ENCODE data around the gene ACTR3C.
A peak's percentile ranks its signal among the peaks of the same experiment; 100 is the strongest.
"Not testable (repeated sequence)": the region's sequence is repeated elsewhere in the genome, so short reads cannot be mapped to it uniquely, and the experiment has no call there.

The ACTR3C gene

DNA sequence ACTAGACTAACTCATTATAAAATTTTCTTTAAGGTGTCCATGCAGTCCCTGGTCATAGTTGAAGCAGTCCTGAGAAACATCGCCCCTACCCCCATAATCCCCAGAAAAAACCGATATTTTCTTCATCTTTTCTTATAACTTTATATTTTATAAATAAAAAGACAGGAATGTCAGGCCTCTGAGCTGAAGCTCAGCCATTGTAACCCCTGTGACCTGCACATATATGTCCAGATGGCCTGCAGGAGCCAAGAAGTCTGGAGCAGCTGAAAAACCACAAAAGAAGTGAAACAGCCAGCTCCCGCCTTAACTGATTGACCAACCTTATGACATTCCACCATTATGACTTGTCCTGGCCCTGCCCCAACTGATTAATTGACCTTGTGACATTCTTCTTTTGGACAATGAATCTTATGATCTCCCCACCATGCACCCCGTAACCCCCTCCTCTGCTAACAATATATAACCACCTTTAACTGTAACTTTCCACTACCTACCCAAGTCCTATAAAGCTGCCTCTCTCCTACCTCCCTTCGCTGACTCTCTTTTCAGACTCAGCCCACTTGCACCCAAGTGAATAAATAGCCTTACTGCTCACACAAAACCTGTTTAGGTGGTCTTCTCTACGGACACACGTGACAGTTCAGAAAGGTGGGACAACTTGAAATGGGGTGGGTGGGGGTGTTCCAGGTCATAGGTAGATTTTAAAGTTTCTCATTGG is 10.5 kb downstream of the ACTR3C start:
- DNase-seq: not testable (repeated sequence)

DNA sequence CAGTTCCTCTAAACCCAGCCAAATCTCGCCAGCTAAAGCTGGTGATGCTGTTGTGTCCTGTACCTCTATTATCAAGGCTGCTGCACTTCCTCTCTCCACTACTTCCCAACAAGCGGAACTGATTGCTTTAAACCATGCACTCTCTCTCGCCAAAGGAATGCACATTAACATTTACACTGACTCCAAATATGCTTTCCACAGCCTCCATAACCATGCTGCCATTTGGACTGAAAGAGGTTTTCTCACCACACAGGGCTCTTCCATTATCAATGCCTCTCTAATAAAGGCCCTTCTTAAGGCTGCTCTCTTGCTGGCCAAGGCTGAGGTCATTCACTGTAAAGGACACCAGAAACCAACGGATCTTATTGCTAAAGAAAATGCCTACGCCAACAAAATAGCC is 11.6 kb downstream of the ACTR3C start:
- no peak for DNase-seq

DNA sequence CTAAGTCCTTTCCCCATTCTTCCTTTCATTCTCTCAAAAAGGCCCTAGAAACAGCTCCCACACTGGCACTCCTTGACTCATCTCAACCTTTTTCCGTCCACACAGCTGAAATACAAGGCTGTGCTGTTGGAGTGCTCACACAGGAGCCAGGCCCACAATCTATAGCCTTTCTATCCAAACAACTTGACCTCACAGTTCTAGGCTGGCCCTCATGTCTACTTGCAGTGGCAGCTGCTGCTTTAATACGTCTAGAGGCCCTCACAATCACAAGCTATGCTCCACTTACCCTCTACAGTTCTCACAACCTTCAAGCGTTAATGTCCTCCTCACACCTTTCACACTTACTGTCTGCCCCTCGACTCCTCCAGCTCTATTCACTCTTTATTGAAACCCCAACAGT is 12.2 kb downstream of the ACTR3C start:
- no peak for DNase-seq

DNA sequence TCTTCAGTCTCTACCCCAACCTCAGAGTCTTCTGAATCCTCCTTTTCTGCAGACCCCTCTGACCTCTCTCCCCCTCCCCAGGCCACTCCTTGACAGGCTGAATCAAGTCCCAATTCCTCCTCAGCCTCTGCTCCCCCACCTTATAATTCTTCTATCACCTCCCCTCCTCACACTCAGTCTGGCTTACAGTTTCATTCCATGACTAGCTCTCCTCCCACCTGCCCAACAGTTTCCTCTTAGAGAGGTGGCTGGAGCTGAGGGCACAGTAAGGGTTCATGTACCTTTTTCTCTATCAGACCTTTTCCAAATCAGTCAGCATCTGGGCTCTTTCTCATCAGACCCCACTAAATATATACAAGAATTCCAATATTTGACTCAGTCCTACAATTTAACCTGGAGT is 14.8 kb downstream of the ACTR3C start:
- no peak for DNase-seq

DNA sequence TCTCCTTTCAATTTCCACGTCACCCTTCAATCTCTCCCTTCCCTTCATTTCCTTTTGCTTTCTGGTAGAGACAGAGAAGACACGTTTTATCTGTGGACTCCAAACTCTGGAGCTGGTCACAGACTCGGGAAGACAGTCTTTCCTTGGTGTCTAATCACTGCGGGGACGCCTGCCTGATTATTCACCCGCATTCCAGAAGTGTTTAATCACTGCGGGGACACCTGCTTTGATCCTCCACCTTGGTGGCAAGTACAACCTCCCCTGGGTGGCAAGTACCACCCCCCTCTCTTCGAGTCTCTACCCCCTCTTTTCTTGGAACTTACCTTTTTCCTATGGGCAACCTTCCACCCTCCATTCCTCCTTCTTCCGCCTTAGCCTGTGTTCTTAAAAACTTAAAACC is 15.4 kb downstream of the ACTR3C start:
- no peak for DNase-seq

DNA sequence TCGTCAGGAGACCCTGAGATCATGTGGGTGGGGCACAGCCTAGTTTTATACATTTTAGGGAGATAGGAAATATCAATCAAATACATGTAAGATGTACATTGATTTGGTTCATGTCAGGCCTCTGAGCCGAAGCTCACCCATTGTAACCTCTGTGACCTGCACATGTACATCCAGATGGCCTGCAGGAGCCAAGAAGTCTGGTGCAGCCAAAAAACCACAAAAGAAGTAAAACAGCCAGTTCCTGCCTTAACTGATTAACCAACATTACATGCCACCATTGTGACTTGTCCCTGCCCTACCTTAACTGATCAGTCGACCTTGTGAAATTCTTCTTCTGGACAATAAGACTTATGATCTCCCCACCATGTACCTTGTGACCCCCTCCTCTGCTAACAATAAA is 16.2 kb downstream of the ACTR3C start:
- DNase-seq: no peak

DNA sequence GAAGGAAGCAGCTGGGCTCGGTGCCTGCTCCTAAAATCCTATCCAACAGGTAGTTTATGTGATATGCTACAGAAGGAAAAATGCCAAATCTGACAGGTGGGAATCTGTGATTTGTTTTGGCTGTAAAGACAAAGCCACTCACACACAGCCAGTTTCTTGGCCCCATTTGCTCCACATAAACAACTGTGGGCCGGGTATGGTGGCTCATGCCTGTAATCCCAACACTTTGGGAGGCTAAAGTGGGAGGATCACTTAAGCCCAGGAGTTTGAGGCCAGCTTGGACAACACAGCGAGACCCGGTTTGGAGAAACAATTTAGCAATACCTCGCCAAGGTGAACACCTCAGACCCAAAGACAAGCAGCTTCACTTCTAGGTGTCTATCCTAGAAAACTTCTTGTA is 17.0 kb downstream of the ACTR3C start:
- DNase-seq: not testable (repeated sequence)

DNA sequence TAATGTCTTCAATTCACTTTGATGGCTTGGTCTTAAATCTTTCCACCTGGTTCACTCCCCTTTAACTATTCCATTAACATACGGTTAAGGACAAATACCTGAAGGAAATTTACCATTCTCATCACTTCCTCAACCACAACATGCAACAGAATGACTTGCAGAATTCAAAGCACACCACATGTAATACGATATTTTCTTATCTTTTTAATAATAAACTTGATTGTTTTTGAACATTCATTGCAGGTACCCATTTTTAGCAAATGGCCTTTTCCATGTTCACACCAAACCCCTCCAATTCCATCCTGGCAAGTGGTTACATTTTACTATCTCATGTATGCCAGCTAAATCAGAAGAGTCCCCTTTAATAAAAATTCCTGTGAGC is 17.5 kb downstream of the ACTR3C start:
- not testable (repeated sequence) for DNase-seq

DNA sequence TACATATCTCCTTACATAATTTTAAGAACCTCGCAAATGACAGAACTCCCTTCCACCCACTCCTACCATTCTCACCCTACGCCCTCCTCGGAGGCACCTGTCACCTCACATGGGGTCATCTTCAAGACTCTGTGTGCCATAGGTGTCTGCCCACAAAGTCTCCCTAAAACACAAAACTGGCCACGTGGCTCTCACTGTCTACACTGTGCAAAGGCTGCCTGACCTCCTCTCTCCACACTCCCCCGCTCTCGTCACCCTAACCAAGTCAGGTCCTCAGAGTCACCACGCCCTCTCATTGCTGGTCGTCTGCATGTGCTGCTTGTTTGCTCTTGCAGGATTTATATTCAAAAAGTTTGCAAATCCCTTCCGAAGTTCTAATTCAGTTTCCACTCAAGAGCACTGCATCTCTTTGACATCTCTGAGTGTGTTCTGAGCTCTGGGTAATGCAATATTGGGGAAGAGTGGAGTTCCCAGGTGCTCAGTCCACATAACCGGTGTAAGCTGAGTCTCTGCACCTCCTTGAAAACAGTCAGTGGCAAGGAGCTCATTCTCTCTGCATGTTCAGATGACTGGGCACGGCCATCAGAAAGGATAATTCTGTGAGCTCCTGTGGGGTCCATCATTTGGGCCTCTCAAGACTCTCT is 18.0 kb downstream of the ACTR3C start:
- DNase-seq: not testable (repeated sequence)

DNA sequence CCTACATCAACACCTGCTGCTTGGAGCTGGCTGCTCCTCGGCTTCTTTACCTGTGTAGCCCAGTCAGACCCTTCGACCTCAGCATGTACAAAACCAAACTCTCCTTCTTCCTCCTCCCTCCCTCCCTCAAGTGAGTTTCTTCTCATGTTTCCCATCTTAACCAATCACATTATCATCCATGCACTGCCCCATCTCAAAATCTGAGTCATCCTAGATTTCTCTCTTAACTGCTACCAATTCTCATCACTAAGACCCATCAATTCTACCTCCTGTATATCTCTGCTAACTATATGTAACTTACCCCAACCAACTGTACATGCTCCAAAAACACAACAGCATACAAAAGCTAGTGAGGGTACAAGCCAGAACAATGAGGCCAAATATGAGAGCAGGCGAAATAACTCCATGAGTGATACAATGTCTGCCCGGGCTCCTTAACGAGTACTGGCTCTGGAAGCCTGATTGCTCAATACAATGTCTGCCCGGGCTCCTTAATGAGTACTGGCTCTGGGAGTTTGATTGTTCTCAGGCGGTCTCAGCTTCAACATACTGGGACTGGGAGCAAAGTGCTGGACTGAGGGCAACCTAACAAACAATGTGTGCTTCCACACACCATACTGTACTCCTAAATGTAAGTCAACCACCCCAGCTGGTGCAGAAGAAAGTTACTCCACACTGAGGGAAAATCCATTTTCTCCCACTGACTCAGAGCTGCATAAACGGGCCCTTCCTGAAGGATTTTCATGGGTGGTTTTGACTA is 18.7 kb downstream of the ACTR3C start:
- not testable (repeated sequence) for DNase-seq

DNA sequence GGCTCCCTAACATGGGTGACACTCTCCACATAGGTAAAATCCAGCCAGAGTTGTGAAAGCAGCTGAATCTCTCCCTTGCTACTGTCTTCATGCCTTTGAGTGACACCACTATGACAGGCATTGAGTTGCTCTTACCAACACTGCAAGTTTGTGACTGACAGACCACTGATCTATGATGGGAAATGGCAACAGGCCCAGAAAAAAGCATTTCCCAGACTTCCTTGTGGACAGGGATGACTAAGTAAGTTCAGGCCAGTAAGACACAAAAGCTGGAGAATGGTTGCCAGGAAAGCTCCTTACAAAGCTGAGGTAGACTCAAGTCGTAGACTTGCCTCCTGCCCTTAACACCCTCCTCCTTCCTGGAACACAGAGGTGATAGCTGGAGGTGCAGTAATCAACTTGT is 20.4 kb downstream of the ACTR3C start:
- not testable (repeated sequence) for DNase-seq

DNA sequence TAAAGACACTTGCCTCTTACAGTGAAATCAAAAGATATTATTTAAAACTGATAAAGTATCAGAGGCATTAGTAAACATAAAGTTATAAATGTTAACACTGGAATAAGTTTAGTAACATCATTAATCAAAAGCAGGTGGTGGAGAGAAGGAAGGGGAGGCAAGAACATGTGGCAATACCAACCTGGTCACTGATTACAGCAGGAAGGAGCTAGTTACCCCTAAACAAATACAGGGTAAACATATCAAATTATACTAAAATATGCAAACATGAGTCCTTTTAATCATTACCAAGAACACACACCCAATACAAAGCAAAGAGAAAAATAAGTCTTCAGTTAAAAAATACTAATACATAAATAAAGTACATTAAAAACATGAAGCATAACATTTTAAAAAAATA is 25.4 kb downstream of the ACTR3C start:
- DNase-seq: not testable (repeated sequence)

DNA sequence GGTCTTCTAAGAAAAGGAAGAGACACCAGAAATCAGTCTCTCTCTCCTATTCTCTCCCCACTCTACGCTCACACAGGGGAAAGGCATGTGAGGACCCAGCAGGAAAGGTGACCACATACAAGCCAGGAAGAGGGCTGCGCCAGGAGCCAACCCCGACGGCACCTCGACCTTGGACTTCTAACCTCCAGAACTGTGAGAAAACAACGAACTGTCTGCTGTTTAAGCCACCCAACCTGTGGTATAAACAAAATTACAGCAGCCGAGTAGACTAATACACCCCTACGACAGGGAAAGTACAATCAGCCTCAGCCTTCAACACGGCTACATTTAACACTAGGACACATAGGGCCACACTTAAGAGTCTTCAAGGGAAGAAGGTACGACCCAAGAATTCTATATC is 26.5 kb downstream of the ACTR3C start:
- DNase-seq: not testable (repeated sequence)

DNA sequence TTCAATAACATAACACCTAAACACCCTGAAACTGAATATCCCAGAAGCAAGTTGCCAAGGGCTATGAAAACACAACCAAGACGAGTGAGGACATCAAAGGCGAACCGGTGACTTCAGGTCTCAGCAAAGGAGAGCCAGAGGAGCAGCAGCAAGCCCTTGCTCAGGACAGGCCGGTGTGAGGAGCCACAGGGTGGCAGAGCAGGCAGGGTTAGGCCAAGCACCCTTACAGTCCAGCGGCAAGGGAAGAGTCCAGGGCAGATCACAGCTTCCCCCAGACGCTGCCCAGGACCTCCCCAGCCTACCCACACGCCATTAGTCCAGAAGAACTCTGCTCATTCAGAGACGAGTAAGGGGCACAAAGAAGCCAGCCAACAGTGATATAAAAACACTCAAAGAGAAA is 27.7 kb downstream of the ACTR3C start:
- not testable (repeated sequence) for DNase-seq

DNA sequence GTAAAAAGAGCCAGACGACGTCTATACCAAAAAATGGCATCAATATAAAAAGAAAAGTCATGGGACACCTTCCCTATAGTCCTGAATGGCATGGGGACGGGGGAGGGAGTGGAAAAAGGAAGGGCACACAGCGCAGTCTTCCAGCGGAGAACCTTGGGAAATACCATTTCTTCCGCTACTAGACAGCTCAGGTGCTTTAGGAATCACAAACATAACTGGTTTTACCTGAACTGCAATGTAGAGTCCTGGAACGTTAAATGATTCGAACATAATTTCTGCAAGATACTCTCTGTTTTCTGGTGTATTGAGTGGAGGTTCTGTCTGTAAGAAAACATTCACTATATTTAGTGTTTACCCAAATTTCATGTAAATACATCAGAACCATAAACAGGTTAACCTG is 28.3 kb downstream of the ACTR3C start:
- DNase-seq: not testable (repeated sequence)

DNA sequence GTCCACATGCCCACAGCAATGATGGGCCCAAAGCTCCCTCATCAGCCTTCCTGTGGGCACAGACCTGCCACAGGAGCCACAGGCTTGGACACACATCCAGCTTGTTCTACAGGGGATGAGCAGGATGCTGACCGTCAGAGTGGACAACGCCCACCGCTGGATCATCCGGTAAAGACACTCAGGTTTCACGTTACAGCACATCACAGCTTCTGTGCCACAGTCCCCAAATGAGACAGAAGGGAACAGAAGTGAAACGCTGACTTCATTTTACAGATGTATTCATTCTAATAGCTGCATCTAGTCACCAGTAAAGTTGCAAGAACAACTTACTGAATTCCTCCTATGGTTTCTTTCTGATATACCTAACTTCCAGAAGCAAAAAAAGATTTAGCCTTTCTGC is 33.0 kb downstream of the ACTR3C start:
- DNase-seq: not testable (repeated sequence)

DNA sequence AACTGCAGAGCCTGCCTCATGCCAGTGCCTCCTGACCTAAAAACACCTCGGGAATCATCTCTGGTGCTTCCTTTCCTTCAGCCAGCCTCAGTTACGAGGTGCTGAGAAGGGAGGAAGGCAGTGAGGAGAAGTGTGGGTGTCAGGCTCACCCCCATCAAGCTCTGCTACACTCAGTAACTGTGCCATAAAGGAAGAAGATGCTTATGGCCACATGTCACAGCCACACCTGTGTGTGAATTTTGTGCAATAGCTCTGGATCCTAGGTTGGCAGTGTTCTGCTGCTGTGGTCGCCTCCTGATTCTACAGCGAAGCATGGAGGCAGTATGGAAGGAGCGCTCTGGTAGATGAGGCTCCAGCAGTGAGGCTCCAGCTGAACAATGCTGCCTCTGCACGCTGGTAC is 34.5 kb downstream of the ACTR3C start:
- not testable (repeated sequence) for DNase-seq

DNA sequence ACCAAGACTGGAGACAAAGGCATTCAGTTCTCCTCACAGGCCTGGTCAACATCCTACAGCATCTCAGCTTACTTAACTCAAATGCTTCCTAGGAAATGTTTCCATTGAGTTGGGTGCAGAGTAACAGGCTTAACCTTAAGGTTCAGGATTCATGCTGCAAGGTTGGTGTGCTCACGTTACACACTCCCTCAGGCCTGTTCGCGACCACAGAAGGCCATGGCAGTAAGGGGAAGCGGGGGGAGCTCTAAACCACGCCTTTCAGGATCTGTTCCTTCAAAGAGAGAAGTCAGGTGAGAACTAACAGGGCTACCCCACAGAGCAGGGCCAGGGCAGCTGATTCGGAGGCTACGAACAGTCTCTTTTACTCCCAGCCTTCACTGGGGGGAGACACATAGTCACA is 35.5 kb downstream of the ACTR3C start:
- DNase-seq: not testable (repeated sequence)

DNA sequence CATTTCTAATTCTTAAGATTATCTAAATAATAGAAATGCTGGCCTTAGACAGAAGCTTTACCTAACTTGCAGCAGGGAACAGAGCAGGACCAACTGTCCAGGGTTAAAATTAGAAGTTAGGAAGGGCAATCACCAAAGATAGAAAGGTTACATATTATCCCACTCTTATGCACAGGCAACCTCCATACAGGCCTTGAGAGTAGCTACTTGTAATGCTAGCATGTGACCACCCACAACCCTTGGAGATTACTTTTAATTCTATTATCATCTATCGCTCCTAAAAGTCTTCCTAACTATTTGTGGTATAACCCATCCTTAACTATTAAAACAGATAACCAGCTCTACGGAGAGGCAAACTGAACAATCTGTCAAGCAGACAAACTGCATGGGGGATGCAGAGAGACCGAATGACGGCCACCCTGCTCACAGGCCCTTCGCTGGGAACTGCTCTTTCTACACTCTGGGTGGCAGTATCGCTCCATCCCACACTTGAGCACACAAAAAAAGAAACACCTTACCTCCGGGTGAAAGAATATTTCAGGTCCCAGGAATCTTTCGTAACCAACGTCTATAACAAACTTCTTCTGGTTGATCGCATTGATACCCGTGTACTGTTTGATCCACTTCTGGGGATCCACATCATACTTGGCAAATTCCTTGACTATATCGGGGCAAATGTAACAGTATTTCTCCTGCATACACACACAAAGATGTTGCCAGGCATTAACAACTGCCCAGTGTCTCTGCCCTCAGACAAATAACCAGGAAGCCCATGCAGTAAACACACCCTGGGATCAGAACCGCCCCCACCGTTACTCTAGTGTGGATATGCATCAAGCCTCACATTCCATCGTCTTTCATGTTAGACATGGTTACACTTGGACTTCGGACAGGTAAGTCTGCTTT is 37.2 kb downstream of the ACTR3C start:
- peak; percentile 38 for DNase-seq

DNA sequence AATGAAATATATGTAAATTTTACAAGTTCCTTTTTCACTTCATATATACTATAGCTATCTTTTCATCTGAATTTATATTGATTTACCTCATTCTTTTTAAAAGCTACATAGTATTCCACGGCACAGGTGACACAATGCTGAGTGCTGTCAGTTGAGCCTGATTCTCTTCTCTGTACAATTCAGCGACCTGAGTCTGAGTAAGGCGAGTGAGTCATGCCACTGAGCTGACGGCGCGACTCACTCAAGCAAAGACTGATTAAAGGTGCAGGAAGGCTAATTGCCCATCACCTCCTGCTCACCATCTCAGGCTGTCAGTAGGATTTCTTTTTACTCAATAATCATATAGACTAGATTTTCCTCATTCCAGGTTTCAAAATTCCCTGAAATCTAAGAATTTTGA is 39.7 kb downstream of the ACTR3C start:
- not testable (repeated sequence) for DNase-seq

DNA sequence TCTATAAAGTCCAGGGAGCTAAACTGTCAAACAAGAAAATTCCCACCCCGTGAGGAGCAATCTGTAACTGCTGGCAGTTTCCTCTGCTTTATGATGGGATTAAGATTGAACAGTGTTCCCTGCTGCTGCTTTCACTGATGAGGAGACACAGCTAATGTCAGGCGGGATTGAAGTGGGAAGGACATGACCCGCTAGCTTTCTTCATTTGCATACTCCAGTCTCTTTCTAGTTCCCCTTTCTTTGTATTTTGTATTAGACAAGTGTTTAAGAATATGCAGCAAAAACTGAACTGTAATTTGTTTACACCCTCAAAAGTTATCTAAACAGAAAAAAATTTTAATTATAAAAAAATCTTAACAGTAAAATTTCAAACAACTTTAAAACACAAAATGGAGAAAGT is 40.2 kb downstream of the ACTR3C start:
- not testable (repeated sequence) for DNase-seq

DNA sequence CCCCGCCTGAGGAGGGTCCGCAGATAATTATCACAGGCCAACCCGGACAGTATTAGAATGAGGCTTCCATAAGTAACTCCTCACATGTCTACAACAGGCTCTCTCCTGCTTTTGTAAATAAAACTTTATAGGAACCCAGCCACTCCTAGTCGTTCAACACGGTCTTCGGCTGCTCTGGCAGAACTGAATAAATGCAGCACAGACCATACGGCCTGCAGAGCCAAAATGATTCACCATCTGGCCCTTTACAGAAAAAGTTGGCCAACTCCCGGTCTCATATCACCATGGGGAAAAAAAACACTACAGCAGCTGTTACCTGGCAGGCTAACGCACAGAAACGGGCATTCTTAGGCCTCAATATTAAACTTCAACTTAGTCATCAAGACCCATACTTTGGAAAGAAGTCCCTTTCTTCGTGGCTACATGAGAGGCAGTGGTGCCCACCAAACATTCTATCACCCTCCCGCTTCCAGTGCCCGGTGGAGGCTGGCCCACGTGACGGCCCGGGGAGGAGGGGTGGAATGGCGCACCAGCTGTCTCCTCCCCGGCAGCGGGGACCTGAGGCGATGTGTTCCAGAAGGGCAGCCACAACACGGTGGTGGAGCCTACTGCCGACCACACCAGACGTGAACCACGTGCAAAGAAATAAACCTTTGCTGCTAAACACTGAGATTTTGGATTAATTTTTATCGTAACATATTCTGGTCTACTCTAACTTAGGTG is 41.5 kb downstream of the ACTR3C start:
- not testable (repeated sequence) for DNase-seq

All from CD4-positive, alpha-beta T cell treated with Interleukin-4 for 4 hours (primary cell).